HEK293 (cell line): ENCODE measurements around the gene GPR132.

Experiments used
- CTCF ChIA-PET: fragments of 350-600 bp; formaldehyde crosslinking; extraction: SDS; loops from one replicate; lab custom pipeline; 2021; ENCODE audit warnings: antibody characterized with exemption; lab: Yijun Ruan, JAX
- POLR2A ChIA-PET: fragments of 300-600 bp; formaldehyde crosslinking; extraction: SDS; loops from one replicate; lab custom pipeline; 2020; ENCODE audit warnings: antibody characterized with exemption, inconsistent platforms; lab: Yijun Ruan, JAX
- H3K27ac ChIP-seq: fragments of 200-500 bp; sonication (Bioruptor generic); 2 replicates; pipeline ENCODE4 v1.5.1; 2014; ENCODE audit warnings: low read depth, low read length, control low read depth, inconsistent platforms; ENCODE audit errors: extremely low read depth
- H3K36me3 ChIP-seq, 2 experiments: fragments of 200-500 bp in 1 of 2; sonication (Bioruptor generic) in 1 of 2; 1 replicate in 1 of 2; 2 replicates in 1 of 2; pipeline ENCODE4 v1.5.1; 2014 to 2017; ENCODE audit warnings: inconsistent platforms in 2 of 2, low read length in 2 of 2; ENCODE audit not compliant: control insufficient read depth in 2 of 2, insufficient read depth in 1 of 2
- H3K4me1 ChIP-seq: fragments of 200-500 bp; sonication (Bioruptor generic); 2 replicates; pipeline ENCODE4 v1.5.1; 2014; ENCODE audit warnings: mild to moderate bottlenecking, low read length, inconsistent platforms; ENCODE audit not compliant: control insufficient read depth, insufficient read depth
- H3K4me3 ChIP-seq: 2 replicates; pipeline ENCODE4 v1.5.1; 2011; ENCODE audit warnings: low read depth, mild to moderate bottlenecking, control low read depth, low read length, moderate library complexity
- H3K9me3 ChIP-seq: fragments of 200-500 bp; sonication (Bioruptor generic); 2 replicates; pipeline ENCODE4 v1.5.1; 2014; ENCODE audit warnings: low read depth, low read length, inconsistent platforms; ENCODE audit not compliant: control insufficient read depth, insufficient read depth
- BCL11A ChIP-seq: fragments of 450-650 bp; formaldehyde crosslinking; IDR thresholded peaks from 2 replicates; pipeline ENCODE4 v1.5.1; 2016; ENCODE audit warnings: low read depth, missing biosample characterization, missing genetic modification characterization
- GLIS2 ChIP-seq: fragments of 450-650 bp; formaldehyde crosslinking; IDR thresholded peaks from 2 replicates; pipeline ENCODE4 v1.5.1; 2016; ENCODE audit warnings: missing biosample characterization, missing genetic modification characterization
- HIC1 ChIP-seq: fragments of 450-650 bp; formaldehyde crosslinking; IDR thresholded peaks from 2 replicates; pipeline ENCODE4 v1.5.1; 2016; ENCODE audit warnings: missing biosample characterization, missing genetic modification characterization
- SALL2 ChIP-seq: fragments of 450-650 bp; formaldehyde crosslinking; IDR thresholded peaks from 2 replicates; pipeline ENCODE4 v1.5.0; 2017; ENCODE audit warnings: missing biosample characterization, mild to moderate bottlenecking, missing genetic modification characterization, borderline replicate concordance
- SETDB1 ChIP-seq: IDR thresholded peaks from one replicate; pipeline ENCODE4 v1.6.1; 2017; ENCODE audit warnings: mild to moderate bottlenecking, low read length, moderate library complexity, mixed read lengths; ENCODE audit not compliant: insufficient read length
- SP2 ChIP-seq: fragments of 450-650 bp; formaldehyde crosslinking; IDR thresholded peaks from 2 replicates; pipeline ENCODE4 v1.5.1; 2016; ENCODE audit warnings: missing biosample characterization, missing genetic modification characterization
- ZNF10 ChIP-seq: fragments of 450-650 bp; formaldehyde crosslinking; IDR thresholded peaks from 2 replicates; pipeline ENCODE4 v1.5.1; 2017; ENCODE audit warnings: missing biosample characterization, missing genetic modification characterization
- ZNF148 ChIP-seq: fragments of 450-650 bp; formaldehyde crosslinking; IDR thresholded peaks from 2 replicates; pipeline ENCODE4 v1.5.0; 2017; ENCODE audit warnings: missing biosample characterization, missing genetic modification characterization, borderline replicate concordance
- ZNF157 ChIP-seq: fragments of 450-650 bp; formaldehyde crosslinking; IDR thresholded peaks from 2 replicates; pipeline ENCODE4 v1.5.1; 2016; ENCODE audit warnings: missing biosample characterization, missing genetic modification characterization
- ZNF214 ChIP-seq: fragments of 450-650 bp; formaldehyde crosslinking; IDR thresholded peaks from 2 replicates; pipeline ENCODE4 v1.5.1; 2017; ENCODE audit warnings: missing biosample characterization, mild to moderate bottlenecking, missing genetic modification characterization, borderline replicate concordance
- ZNF280D ChIP-seq: fragments of 450-650 bp; formaldehyde crosslinking; IDR thresholded peaks from 2 replicates; pipeline ENCODE4 v1.5.1; 2016; ENCODE audit warnings: missing biosample characterization, missing genetic modification characterization
- ZNF354C ChIP-seq: fragments of 450-650 bp; formaldehyde crosslinking; IDR thresholded peaks from 2 replicates; pipeline ENCODE4 v1.5.1; 2016; ENCODE audit warnings: missing biosample characterization, missing genetic modification characterization, low read depth, borderline replicate concordance
- ZNF366 ChIP-seq: fragments of 450-650 bp; formaldehyde crosslinking; conservative IDR thresholded peaks from 2 replicates; pipeline ENCODE4 v1.5.1; 2016; ENCODE audit warnings: missing biosample characterization, missing genetic modification characterization
- ZNF514 ChIP-seq: fragments of 450-650 bp; formaldehyde crosslinking; IDR thresholded peaks from 2 replicates; pipeline ENCODE4 v1.5.1; 2016; ENCODE audit warnings: missing biosample characterization, missing genetic modification characterization
- ZNF585B ChIP-seq: fragments of 450-650 bp; formaldehyde crosslinking; IDR thresholded peaks from 2 replicates; pipeline ENCODE4 v1.5.1; 2016; ENCODE audit warnings: missing biosample characterization, missing genetic modification characterization
- ZNF791 ChIP-seq: fragments of 450-650 bp; formaldehyde crosslinking; IDR thresholded peaks from 2 replicates; pipeline ENCODE4 v1.5.1; 2016; ENCODE audit warnings: missing biosample characterization, missing genetic modification characterization
- ZSCAN30 ChIP-seq: fragments of 450-650 bp; IDR thresholded peaks from 2 replicates; pipeline ENCODE4 v1.5.1; 2018; ENCODE audit warnings: missing biosample characterization, mild to moderate bottlenecking, missing genetic modification characterization, moderate library complexity

The GPR132 gene

GRCh38 chr14:105069871-105070759, 4.9 kb upstream of the GPR132 start:
- Histone ChIP-seq H3K4me1 (no peaks in the 10 kb centered on the region), H3K36me3 (no peaks in the 10 kb centered on the region), H3K4me3 (no peak overlapping the region), H3K27ac (no peak overlapping the region), H3K9me3 (no peaks in the 10 kb centered on the region)
- no peak for TF ChIP-seq ZNF157
- peak; percentile 29 for TF ChIP-seq SP2
- no peak for TF ChIP-seq HIC1 (tag by site-specific recombination)
- ChIA-PET CTCF (no interaction called here), POLR2A (no interaction called here)

GRCh38 chr14:105069522-105069870, 4.3 kb upstream of the GPR132 start:
- CTCF ChIA-PET, result no interaction called here
- POLR2A ChIA-PET, result no interaction called here
- no peak overlapping the region for H3K27ac ChIP-seq
- no peaks in the 10 kb centered on the region for H3K4me1 ChIP-seq
- TF ChIP-seq GLIS2 (tag by site-specific recombination), result no peak
- no peak for TF ChIP-seq ZNF791 (tag by site-specific recombination)
- no peak for TF ChIP-seq ZNF585B (tag by site-specific recombination)
- no peak for TF ChIP-seq ZNF10 (tag by site-specific recombination)
- H3K36me3 ChIP-seq, result no peaks in the 10 kb centered on the region
- no peak overlapping the region for H3K4me3 ChIP-seq
- H3K9me3 ChIP-seq, result no peaks in the 10 kb centered on the region

GRCh38 chr14:105068818-105069217, 3.6 kb upstream of the GPR132 start:
- POLR2A ChIA-PET, result no interaction called here
- CTCF ChIA-PET, result no interaction called here
- H3K4me3 ChIP-seq, result no peak overlapping the region
- H3K4me1 ChIP-seq, result no peaks in the 10 kb centered on the region
- H3K36me3 ChIP-seq, result no peaks in the 10 kb centered on the region
- TF ChIP-seq ZSCAN30, result no peak
- H3K27ac ChIP-seq, result no peak overlapping the region
- no peaks in the 10 kb centered on the region for H3K9me3 ChIP-seq

GRCh38 chr14:105067969-105068301, 2.7 kb upstream of the GPR132 start:
- POLR2A ChIA-PET, result no interaction called here
- H3K4me1 ChIP-seq, result no peaks in the 10 kb centered on the region

More at GRCh38 chr14:105067969-105068301, 2.7 kb upstream of the GPR132 start:
- CTCF ChIA-PET, result no interaction called here
- TF ChIP-seq ZNF514 (tag by site-specific recombination) (no peak), ZNF148 (tag by site-specific recombination) (no peak), ZNF280D (tag by site-specific recombination) (no peak), SETDB1 (no peak), ZNF214 (tag by site-specific recombination) (no peak), ZNF354C (tag by site-specific recombination) (no peak), ZNF366 (tag by site-specific recombination) (no peak), SALL2 (tag by site-specific recombination) (no peak), BCL11A (tag by site-specific recombination) (no peak)
- TF ChIP-seq, all 188 proteins: peak for 0
- Histone ChIP-seq H3K4me3 (no peak overlapping the region), H3K9me3 (no peaks in the 10 kb centered on the region), H3K27ac (no peak overlapping the region), H3K36me3 (no peaks in the 10 kb centered on the region)
